TTC549 (cell line): ENCODE measurements around the gene GJA10.
"Not testable (repeated sequence)": the region's sequence is repeated elsewhere in the genome, so short reads cannot be mapped to it uniquely, and the experiment has no call there.

Experiments used
- FAIRE-seq: peaks from 2 replicates; lab custom pipeline; 2012; peaks lifted over from hg19 to GRCh38; lab: Jason Lieb, UNC

GJA10 gene

GRCh38 chr6:89894169-89894568 lies at the start of gene GJA10:
Gene GJA10 (plus strand): TSS chr6:89894469. CDS start chr6:89894469, 0 bp downstream.
- FAIRE-seq = no peak

- FAIRE-seq = not testable (repeated sequence)
Observed at GRCh38 chr6:89847513-89847912, 46.8 kb upstream of the GJA10 start.

GRCh38 chr6:89853068-89853467 lies 41.2 kb upstream of the GJA10 start:
- no peak for FAIRE-seq

GRCh38 chr6:89858041-89858440 lies 36.2 kb upstream of the GJA10 start:
- no peak for FAIRE-seq

GRCh38 chr6:89859744-89860143 lies 34.5 kb upstream of the GJA10 start:
- FAIRE-seq = no peak

- no peak for FAIRE-seq
Observed at GRCh38 chr6:89862273-89862672, 32.0 kb upstream of the GJA10 start.

GRCh38 chr6:89862698-89863097 lies 31.6 kb upstream of the GJA10 start:
- FAIRE-seq = no peak

- FAIRE-seq = no peak
Observed at GRCh38 chr6:89866024-89866678, 28.1 kb upstream of the GJA10 start.

GRCh38 chr6:89873721-89874120 lies 20.5 kb upstream of the GJA10 start:
- FAIRE-seq = no peak

GRCh38 chr6:89874438-89874837 lies 19.8 kb upstream of the GJA10 start:
- FAIRE-seq = no peak

- FAIRE-seq = no peak
Observed at GRCh38 chr6:89886378-89887120, 7.7 kb upstream of the GJA10 start.

- no peak for FAIRE-seq
Observed at GRCh38 chr6:89887452-89888137, 6.7 kb upstream of the GJA10 start.

- FAIRE-seq = no peak
Observed at GRCh38 chr6:89888138-89888514, 6.1 kb upstream of the GJA10 start.

GRCh38 chr6:89888871-89889270 lies 5.4 kb upstream of the GJA10 start:
- no peak for FAIRE-seq

- not testable (repeated sequence) for FAIRE-seq
Observed at GRCh38 chr6:89890845-89891528, 3.3 kb upstream of the GJA10 start.

GRCh38 chr6:89892577-89892976 lies 1.7 kb upstream of the GJA10 start:
- not testable (repeated sequence) for FAIRE-seq

GRCh38 chr6:89895276-89895874 lies 1.1 kb downstream of the GJA10 start:
- FAIRE-seq = no peak

GRCh38 chr6:89910001-89910901 lies 16.0 kb downstream of the GJA10 start:
- not testable (repeated sequence) for FAIRE-seq

GRCh38 chr6:89910902-89911240 lies 16.6 kb downstream of the GJA10 start:
- FAIRE-seq = no peak

GRCh38 chr6:89916136-89916920 lies 22.1 kb downstream of the GJA10 start:
- no peak for FAIRE-seq

GRCh38 chr6:89917216-89917615 lies 22.9 kb downstream of the GJA10 start:
- FAIRE-seq = no peak
